ENCODE data around the gene C1orf167. TPM values are rescaled to one million over a fixed set of nuclear protein-coding genes. Genes with fewer than 3 reads are reported as not detected.

C1orf167 gene
- total RNA-seq, 1 donor from 2014 or later, result not detected

- no peak for TF ChIP-seq CTCF (IDR thresholded peaks at IDR 0.05; ENCODE audit: partially characterized antibody, unreplicated experiment)
- Mint-ChIP-seq H3K27me3 (ENCODE audit: unreplicated experiment) (peaks cover 14% of the 10 kb centered on the region), H3K9me3 (ENCODE audit: unreplicated experiment) (peaks cover 2% of the 10 kb centered on the region), H3K27ac (ENCODE audit: unreplicated experiment) (no peak overlapping the region), H3K4me3 (ENCODE audit: unreplicated experiment) (no peak overlapping the region), H3K36me3 (ENCODE audit: unreplicated experiment) (peaks cover 3% of the 10 kb centered on the region), H3K4me1 (ENCODE audit: low read depth, unreplicated experiment) (peaks cover 16% of the 10 kb centered on the region)
- DNase-seq, result no peak
Observed at GRCh38 chr1:11751087-11751486, 10.9 kb upstream of the C1orf167 start.

GRCh38 chr1:11752359-11753088, 9.5 kb upstream of the C1orf167 start:
- Mint-ChIP-seq H3K27me3 (ENCODE audit: unreplicated experiment) (peaks cover 9% of the 10 kb centered on the region), H3K9me3 (ENCODE audit: unreplicated experiment) (no peaks in the 10 kb centered on the region), H3K4me3 (ENCODE audit: unreplicated experiment) (no peak overlapping the region), H3K27ac (ENCODE audit: unreplicated experiment) (no peak overlapping the region), H3K4me1 (ENCODE audit: low read depth, unreplicated experiment) (peaks cover 13% of the 10 kb centered on the region), H3K36me3 (ENCODE audit: unreplicated experiment) (peaks cover 14% of the 10 kb centered on the region)
- TF ChIP-seq CTCF (IDR thresholded peaks at IDR 0.05; ENCODE audit: partially characterized antibody, unreplicated experiment), result no peak
- no peak for DNase-seq

GRCh38 chr1:11753555-11754208, 8.3 kb upstream of the C1orf167 start:
- H3K4me1 Mint-ChIP-seq (ENCODE audit: low read depth, unreplicated experiment), result peaks cover 13% of the 10 kb centered on the region
- no peak for DNase-seq
- H3K27ac Mint-ChIP-seq (ENCODE audit: unreplicated experiment), result no peak overlapping the region
- no peak overlapping the region for H3K4me3 Mint-ChIP-seq (ENCODE audit: unreplicated experiment)
- peaks cover 9% of the 10 kb centered on the region for H3K27me3 Mint-ChIP-seq (ENCODE audit: unreplicated experiment)
- no peak for TF ChIP-seq CTCF (IDR thresholded peaks at IDR 0.05; ENCODE audit: partially characterized antibody, unreplicated experiment)
- H3K36me3 Mint-ChIP-seq (ENCODE audit: unreplicated experiment), result peaks cover 14% of the 10 kb centered on the region
- H3K9me3 Mint-ChIP-seq (ENCODE audit: unreplicated experiment), result no peaks in the 10 kb centered on the region

GRCh38 chr1:11757047-11757446, 4.9 kb upstream of the C1orf167 start:
- H3K36me3 Mint-ChIP-seq (ENCODE audit: unreplicated experiment), result peaks cover 19% of the 10 kb centered on the region
- DNase-seq, result no peak
- no peak for TF ChIP-seq CTCF (IDR thresholded peaks at IDR 0.05; ENCODE audit: partially characterized antibody, unreplicated experiment)
- H3K4me3 Mint-ChIP-seq (ENCODE audit: unreplicated experiment), result no peak overlapping the region
- H3K27me3 Mint-ChIP-seq (ENCODE audit: unreplicated experiment), result peaks cover 11% of the 10 kb centered on the region
- peaks cover 7% of the 10 kb centered on the region for H3K4me1 Mint-ChIP-seq (ENCODE audit: low read depth, unreplicated experiment)
- H3K9me3 Mint-ChIP-seq (ENCODE audit: unreplicated experiment), result peaks cover 2% of the 10 kb centered on the region
- no peak overlapping the region for H3K27ac Mint-ChIP-seq (ENCODE audit: unreplicated experiment)

GRCh38 chr1:11759791-11760190, 2.2 kb upstream of the C1orf167 start:
- Mint-ChIP-seq H3K36me3 (ENCODE audit: unreplicated experiment) (peaks cover 19% of the 10 kb centered on the region), H3K9me3 (ENCODE audit: unreplicated experiment) (peaks cover 2% of the 10 kb centered on the region), H3K4me1 (ENCODE audit: low read depth, unreplicated experiment) (peaks cover 3% of the 10 kb centered on the region), H3K27me3 (ENCODE audit: unreplicated experiment) (peaks cover 16% of the 10 kb centered on the region), H3K4me3 (ENCODE audit: unreplicated experiment) (no peak overlapping the region), H3K27ac (ENCODE audit: unreplicated experiment) (no peak overlapping the region)
- no peak for DNase-seq
- no peak for TF ChIP-seq CTCF (IDR thresholded peaks at IDR 0.05; ENCODE audit: partially characterized antibody, unreplicated experiment)
